GM19238 (cell line): ENCODE measurements around the gene PLXNB3.
A peak's percentile ranks its signal among the peaks of the same experiment; 100 is the strongest.
"Not testable (repeated sequence)": the region's sequence is repeated elsewhere in the genome, so short reads cannot be mapped to it uniquely, and the experiment has no call there.

Experiments used
- DNase-seq: peaks from one replicate; pipeline ENCODE4 v3.0.0; 2011; ENCODE audit warnings: low spot score; ENCODE audit not compliant: insufficient read length

Gene PLXNB3

GRCh38 chrX:153763989-153764755 lies at the start of gene PLXNB3:
Gene PLXNB3, plus strand, starts transcription at chrX:153764249. Its CDS starts 1,287 bp downstream, at chrX:153765536.
- DNase-seq: peak; percentile 81

GRCh38 chrX:153714256-153714655 lies 49.8 kb upstream of the PLXNB3 start:
- DNase-seq: no peak

GRCh38 chrX:153717445-153717844 lies 46.6 kb upstream of the PLXNB3 start:
- no peak for DNase-seq

GRCh38 chrX:153719238-153719637 lies 44.8 kb upstream of the PLXNB3 start:
- DNase-seq: no peak

- DNase-seq: no peak
Measured at GRCh38 chrX:153719701-153720100, 44.3 kb upstream of the PLXNB3 start.

GRCh38 chrX:153722704-153723350 lies 41.2 kb upstream of the PLXNB3 start:
- no peak for DNase-seq

- DNase-seq: peak; percentile 56
Measured at GRCh38 chrX:153723351-153724251, 40.4 kb upstream of the PLXNB3 start.

- peak; percentile 88 for DNase-seq
Measured at GRCh38 chrX:153724252-153725038, 39.6 kb upstream of the PLXNB3 start, which contains the start of the genes ABCD1 and BCAP31. Gene ABCD1, plus strand, starts transcription at chrX:153724856. Its CDS starts 411 bp downstream, at chrX:153725267. Gene BCAP31, minus strand, starts transcription at chrX:153724387. Its CDS starts 1,143 bp downstream, at chrX:153723244.

- no peak for DNase-seq
Measured at GRCh38 chrX:153725039-153725831, 38.8 kb upstream of the PLXNB3 start.

- no peak for DNase-seq
Measured at GRCh38 chrX:153725832-153726285, 38.2 kb upstream of the PLXNB3 start.

GRCh38 chrX:153726286-153727122 lies 37.5 kb upstream of the PLXNB3 start:
- DNase-seq: peak; percentile 87

- no peak for DNase-seq
Measured at GRCh38 chrX:153727123-153727931, 36.7 kb upstream of the PLXNB3 start.

GRCh38 chrX:153728095-153728494 lies 36.0 kb upstream of the PLXNB3 start:
- DNase-seq: no peak

- no peak for DNase-seq
Measured at GRCh38 chrX:153728951-153729631, 35.0 kb upstream of the PLXNB3 start.

- DNase-seq: not testable (repeated sequence)
Measured at GRCh38 chrX:153730115-153730514, 33.9 kb upstream of the PLXNB3 start.

- no peak for DNase-seq
Measured at GRCh38 chrX:153731117-153731844, 32.8 kb upstream of the PLXNB3 start.

- no peak for DNase-seq
Measured at GRCh38 chrX:153731845-153732215, 32.2 kb upstream of the PLXNB3 start.
